ENCODE measurements around the gene STAT2. TPM values are rescaled to one million over a fixed set of nuclear protein-coding genes. Genes with fewer than 3 reads are reported as not detected.
"Not testable (repeated sequence)": the region's sequence is repeated elsewhere in the genome, so short reads cannot be mapped to it uniquely, and the experiment has no call there.

STAT2 gene
- total RNA-seq, 1 donor from 2014 or later: 166 TPM

- no peak for DNase-seq (ENCODE audit: low spot score)
- TF ChIP-seq CTCF (IDR thresholded peaks at IDR 0.05): no peak
- Mint-ChIP-seq H3K4me1 (ENCODE audit: low read depth) (no peaks in the 10 kb centered on the region), H3K27ac (ENCODE audit: unreplicated experiment) (no peak overlapping the region), H3K36me3 (ENCODE audit: low read depth) (peaks cover 21% of the 10 kb centered on the region), H3K4me3 (ENCODE audit: unreplicated experiment) (no peak overlapping the region), H3K27me3 (ENCODE audit: low read depth) (no peaks in the 10 kb centered on the region), H3K9me3 (ENCODE audit: low read depth) (no peaks in the 10 kb centered on the region)
Observed at GRCh38 chr12:56326533-56326932, 33.4 kb downstream of the STAT2 start.

GRCh38 chr12:56326126-56326525, 33.8 kb downstream of the STAT2 start:
- no peaks in the 10 kb centered on the region for H3K27me3 Mint-ChIP-seq (ENCODE audit: low read depth)
- H3K27ac Mint-ChIP-seq (ENCODE audit: unreplicated experiment): no peak overlapping the region
- no peaks in the 10 kb centered on the region for H3K4me1 Mint-ChIP-seq (ENCODE audit: low read depth)
- no peak overlapping the region for H3K4me3 Mint-ChIP-seq (ENCODE audit: unreplicated experiment)
- H3K36me3 Mint-ChIP-seq (ENCODE audit: low read depth): peaks cover 21% of the 10 kb centered on the region
- no peaks in the 10 kb centered on the region for H3K9me3 Mint-ChIP-seq (ENCODE audit: low read depth)
- no peak for TF ChIP-seq CTCF (IDR thresholded peaks at IDR 0.05)
- DNase-seq (ENCODE audit: low spot score): no peak

GRCh38 chr12:56324206-56324605, 35.7 kb downstream of the STAT2 start:
- H3K27ac Mint-ChIP-seq (ENCODE audit: unreplicated experiment): no peak overlapping the region
- H3K9me3 Mint-ChIP-seq (ENCODE audit: low read depth): no peaks in the 10 kb centered on the region
- no peak for DNase-seq (ENCODE audit: low spot score)
- no peak for TF ChIP-seq CTCF (IDR thresholded peaks at IDR 0.05)
- H3K36me3 Mint-ChIP-seq (ENCODE audit: low read depth): peaks cover 24% of the 10 kb centered on the region
- no peak overlapping the region for H3K4me3 Mint-ChIP-seq (ENCODE audit: unreplicated experiment)
- no peaks in the 10 kb centered on the region for H3K4me1 Mint-ChIP-seq (ENCODE audit: low read depth)
- H3K27me3 Mint-ChIP-seq (ENCODE audit: low read depth): no peaks in the 10 kb centered on the region

- not testable (repeated sequence) for DNase-seq (ENCODE audit: low spot score); H3K27me3 Mint-ChIP-seq (ENCODE audit: low read depth); H3K4me3 Mint-ChIP-seq (ENCODE audit: unreplicated experiment); H3K9me3 Mint-ChIP-seq (ENCODE audit: low read depth); H3K27ac Mint-ChIP-seq (ENCODE audit: unreplicated experiment); H3K4me1 Mint-ChIP-seq (ENCODE audit: low read depth)
- peaks cover 23% of the 10 kb centered on the region for H3K36me3 Mint-ChIP-seq (ENCODE audit: low read depth)
Observed at GRCh38 chr12:56321610-56322009, 38.3 kb downstream of the STAT2 start.

- H3K36me3 Mint-ChIP-seq (ENCODE audit: low read depth): peaks cover 23% of the 10 kb centered on the region
- H3K9me3 Mint-ChIP-seq (ENCODE audit: low read depth): no peaks in the 10 kb centered on the region
- no peak for DNase-seq (ENCODE audit: low spot score)
- H3K27ac Mint-ChIP-seq (ENCODE audit: unreplicated experiment): no peak overlapping the region
- H3K4me3 Mint-ChIP-seq (ENCODE audit: unreplicated experiment): no peak overlapping the region
- no peak for TF ChIP-seq CTCF (IDR thresholded peaks at IDR 0.05)
- H3K4me1 Mint-ChIP-seq (ENCODE audit: low read depth): peaks cover 5% of the 10 kb centered on the region
- H3K27me3 Mint-ChIP-seq (ENCODE audit: low read depth): no peaks in the 10 kb centered on the region
Observed at GRCh38 chr12:56321027-56321426, 38.9 kb downstream of the STAT2 start.

GRCh38 chr12:56317675-56318074, 42.2 kb downstream of the STAT2 start:
- Mint-ChIP-seq H3K4me3 (ENCODE audit: unreplicated experiment) (no peak overlapping the region), H3K9me3 (ENCODE audit: low read depth) (no peaks in the 10 kb centered on the region), H3K27me3 (ENCODE audit: low read depth) (no peaks in the 10 kb centered on the region), H3K27ac (ENCODE audit: unreplicated experiment) (no peak overlapping the region), H3K4me1 (ENCODE audit: low read depth) (peaks cover 16% of the 10 kb centered on the region), H3K36me3 (ENCODE audit: low read depth) (peaks cover 4% of the 10 kb centered on the region)
- TF ChIP-seq CTCF (IDR thresholded peaks at IDR 0.05): no peak
- DNase-seq (ENCODE audit: low spot score): no peak

Measured in chondrocyte (in vitro differentiated cells).